Stimulated activated CD4-positive, alpha-beta T cell treated with anti-CD3 and anti-CD28 coated beads, Interleukin-2, amount 100 ng/mL, for 24 hours (primary cell): Measurements from ENCODE around the gene LBP.
A peak's percentile ranks its signal among the peaks of the same experiment; 100 is the strongest.
"Not testable (repeated sequence)": the region's sequence is repeated elsewhere in the genome, so short reads cannot be mapped to it uniquely, and the experiment has no call there.

Source experiments
- DNase-seq, 2 donors: peaks; one replicate each; pipeline ENCODE4 v3.0.0-alpha.2; 2020

The LBP gene

GRCh38 chr20:38402089-38402488 lies 55.8 kb downstream of the LBP start:
- no peak for DNase-seq

- DNase-seq: no peak
Observed at GRCh38 chr20:38402816-38403215, 56.5 kb downstream of the LBP start.

DNA sequence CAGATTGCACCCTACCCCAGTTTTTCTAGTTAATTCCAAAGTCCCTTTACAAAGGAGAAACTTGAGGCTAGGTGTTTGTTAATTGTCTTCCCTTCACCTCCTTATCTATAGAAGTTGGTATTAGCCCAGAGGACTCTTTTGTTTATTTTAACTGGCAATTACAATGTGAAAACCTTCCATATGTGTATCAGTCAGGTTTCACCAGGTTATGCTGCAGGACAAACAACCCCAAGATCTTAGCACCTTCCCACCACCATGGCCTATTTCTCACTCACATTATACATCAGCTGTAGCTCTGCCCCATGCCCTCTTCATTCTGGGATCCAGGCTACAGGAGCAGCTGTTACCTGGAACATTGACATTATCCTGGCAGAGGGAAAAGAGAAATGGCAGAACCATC lies 57.7 kb downstream of the LBP start:
- DNase-seq: no peak

DNA sequence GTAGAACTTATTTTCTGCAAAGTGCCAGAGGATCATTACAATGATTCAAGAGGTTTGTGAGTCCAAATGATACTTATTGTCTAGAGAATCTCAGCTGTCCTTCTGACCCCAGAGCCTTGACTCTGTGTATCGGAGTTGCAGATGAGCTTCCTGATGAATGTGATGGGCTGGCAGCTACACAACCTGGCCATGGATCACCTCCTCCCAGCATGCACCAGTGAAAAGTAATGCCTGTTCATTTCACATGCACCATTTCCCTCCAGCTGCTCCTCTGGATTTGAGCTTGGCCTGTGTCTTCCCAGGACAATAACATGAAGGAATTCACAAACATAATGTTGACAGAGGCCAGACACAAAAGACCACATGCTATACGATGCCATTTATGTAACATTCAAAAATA lies 58.9 kb downstream of the LBP start:
- no peak for DNase-seq

DNA sequence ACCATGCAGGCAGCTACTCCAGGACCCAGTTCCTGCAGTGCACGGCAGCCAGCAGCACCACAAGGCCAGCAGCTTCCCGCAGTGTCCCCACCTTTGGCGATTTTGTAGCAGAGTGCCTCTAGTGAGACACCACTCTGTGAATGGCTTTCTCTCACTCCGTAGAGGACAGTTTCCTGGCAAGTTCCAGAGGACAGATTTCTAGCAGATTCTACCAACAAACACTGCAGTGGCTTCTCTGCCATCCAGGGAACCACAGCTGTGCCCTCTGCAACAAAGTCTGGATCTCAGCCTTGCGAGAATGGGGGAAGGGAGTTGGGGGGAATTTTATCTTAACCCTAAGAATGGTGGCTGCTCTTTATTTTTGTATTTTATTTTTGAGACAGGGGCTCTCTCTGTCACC lies 60.2 kb downstream of the LBP start:
- DNase-seq: no peak

- no peak for DNase-seq
Observed at GRCh38 chr20:38407321-38407720, 61.0 kb downstream of the LBP start.

GRCh38 chr20:38407822-38408221 lies 61.5 kb downstream of the LBP start:
- not testable (repeated sequence) for DNase-seq

DNA sequence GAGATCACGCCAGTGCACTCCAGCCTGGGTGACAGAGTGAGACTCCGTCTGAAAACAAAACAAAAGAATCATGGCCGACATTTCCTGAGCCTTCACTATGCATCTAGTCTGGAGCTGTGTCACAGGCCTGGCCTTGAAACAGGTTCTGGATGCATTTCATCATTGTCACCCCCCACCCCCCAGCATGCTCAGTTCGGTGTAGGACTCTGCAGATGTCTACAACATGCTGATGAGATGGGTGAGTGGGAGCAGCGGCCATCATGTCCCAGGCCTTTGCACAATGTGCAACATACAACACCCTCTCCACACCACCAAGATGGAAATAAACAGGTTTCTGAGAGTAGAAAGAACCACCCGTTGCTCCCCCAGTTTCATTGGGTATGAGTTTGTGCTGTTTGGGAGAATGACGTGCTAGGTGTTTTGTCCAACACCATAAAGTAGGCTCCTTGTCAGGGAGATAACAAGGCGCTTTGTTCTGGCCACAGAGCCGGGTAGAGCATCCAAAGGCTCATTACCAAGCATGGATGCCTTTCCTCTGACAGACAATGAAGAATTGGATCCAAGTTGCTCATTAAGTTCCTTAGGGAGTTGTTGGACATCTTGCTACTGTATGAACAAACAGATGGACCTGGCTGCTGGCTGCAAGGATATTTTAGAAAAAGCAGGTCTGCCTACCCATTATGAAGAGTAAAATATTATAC lies 66.7 kb downstream of the LBP start:
- no peak for DNase-seq

DNA sequence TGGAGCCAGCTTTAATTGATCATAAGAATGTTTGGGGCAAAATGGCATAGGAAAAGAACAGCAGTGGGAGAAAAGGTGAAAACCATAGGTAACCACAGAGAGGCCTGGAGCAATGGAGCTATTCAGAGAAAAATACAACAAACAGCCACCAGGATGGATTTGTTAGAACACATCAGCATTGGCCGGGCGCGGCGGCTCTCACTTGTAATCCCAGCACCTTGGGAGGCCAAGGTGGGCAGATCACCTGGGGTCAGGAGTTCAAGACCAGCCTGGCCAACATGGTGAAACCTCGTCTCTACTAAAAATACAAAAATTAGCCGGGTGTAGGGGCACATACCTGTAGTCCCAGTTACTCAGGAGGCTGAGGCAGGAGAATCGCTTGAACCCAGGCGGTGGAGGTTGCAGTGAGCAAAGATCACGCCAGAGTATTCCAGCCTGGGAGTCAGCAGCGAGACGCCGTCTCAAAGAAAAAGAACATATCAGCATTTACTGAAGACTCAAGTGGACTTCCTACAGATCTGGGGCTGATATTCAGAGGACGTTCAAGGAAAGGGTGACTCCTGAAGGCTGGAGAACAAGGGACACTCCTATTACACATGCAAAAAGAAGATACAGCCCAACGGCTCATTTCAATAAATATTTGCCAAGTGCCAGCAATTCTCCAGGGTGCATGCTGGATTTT lies 68.6 kb downstream of the LBP start:
- no peak for DNase-seq

DNA sequence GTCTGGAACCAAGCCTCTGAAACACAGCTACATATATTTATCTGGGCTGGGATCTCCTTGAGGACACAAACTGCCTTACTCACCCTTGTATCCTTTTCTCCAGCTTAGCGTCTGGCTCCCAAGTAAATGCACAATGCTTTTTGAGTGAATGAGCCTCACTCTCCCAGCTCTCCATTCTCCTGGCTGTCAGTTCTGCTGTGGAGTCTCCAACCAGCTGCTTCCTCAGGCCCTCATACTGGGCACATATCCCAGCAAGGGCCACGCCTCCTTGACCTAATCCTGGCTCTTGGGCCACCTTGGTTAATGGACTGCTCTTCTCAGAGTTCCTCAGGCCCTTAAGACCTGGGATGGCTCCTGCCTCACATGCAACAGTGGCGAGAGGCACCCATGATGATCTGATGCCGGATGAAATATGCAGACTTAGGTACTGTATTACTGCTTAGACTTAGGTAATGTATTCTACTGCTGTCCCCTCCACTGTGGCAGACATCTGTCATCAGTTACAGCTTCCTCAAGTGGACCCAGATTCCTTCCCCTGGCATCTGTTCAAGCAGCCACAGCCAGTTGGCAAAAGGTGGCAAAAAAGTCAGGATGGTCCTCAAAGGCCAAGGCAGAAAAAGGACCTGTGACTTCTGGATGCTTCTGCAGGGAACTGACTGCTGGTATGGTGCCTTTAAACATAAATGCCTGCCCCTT lies 72.4 kb downstream of the LBP start:
- no peak for DNase-seq

GRCh38 chr20:38420388-38421085 lies 74.3 kb downstream of the LBP start:
- no peak for DNase-seq

DNA sequence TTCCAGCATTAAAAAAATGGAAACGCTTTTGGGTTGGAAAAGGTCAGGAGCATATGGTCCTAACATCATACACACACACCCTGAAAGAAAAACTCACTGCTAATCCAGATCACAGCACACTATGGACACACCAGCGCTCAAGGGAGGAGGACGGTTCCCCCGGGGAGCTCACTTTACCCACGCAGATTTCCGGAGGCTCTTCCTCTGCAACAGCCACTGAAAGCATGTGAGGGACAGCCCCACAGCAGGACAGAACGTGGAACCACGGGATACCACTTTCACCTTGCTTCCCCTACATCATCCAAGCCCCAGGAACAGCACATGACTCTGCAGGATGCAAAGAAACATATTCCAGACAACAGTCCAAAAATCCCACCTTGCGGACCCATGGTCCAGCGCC lies 75.6 kb downstream of the LBP start:
- DNase-seq: no peak

- DNase-seq: no peak
Observed at GRCh38 chr20:38423541-38423940, 77.3 kb downstream of the LBP start.

DNA sequence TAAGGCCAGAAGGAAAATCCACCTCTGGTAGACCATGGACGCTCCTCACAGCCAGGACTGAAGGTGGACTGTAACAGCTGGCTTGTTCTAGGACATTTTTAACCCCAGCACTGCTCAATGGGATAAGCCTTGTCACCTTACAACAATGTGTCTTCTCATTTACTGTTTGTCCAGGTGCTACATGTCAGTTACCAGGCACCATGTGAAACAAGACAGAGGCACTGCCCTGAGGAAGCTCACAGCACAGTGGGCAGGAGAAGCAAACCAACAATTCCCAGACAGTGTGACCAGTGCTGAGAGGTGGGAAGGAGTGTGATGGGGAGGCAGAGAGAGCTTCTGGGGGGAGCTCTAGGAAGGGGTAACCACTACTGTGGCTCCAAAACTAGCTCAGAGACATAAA lies 78.1 kb downstream of the LBP start:
- no peak for DNase-seq

- peak; percentile 27 to 47 for DNase-seq
Observed at GRCh38 chr20:38426006-38426897, 80.0 kb downstream of the LBP start.
